K562 (cell line): Measurements from ENCODE around the gene ZFAND6. TPM values are rescaled to one million over a fixed set of nuclear protein-coding genes. Genes with fewer than 3 reads are reported as not detected.
A peak's percentile ranks its signal among the peaks of the same experiment; 100 is the strongest.

ENCODE experiments used
- ARID1B ChIP-seq: fragments of 450-650 bp; IDR thresholded peaks from 2 replicates; pipeline ENCODE4 v1.6.1; 2016; ENCODE audit warnings: antibody characterized with exemption, mild to moderate bottlenecking, inconsistent platforms
- CBFA2T2 ChIP-seq: fragments of 450-650 bp; conservative IDR thresholded peaks from 2 replicates; pipeline ENCODE4 v1.6.1; 2017; ENCODE audit warnings: mild to moderate bottlenecking
- CBX3 ChIP-seq, 2 experiments: IDR thresholded peaks; 1 replicate in 1 of 2; 2 replicates in 1 of 2; pipeline ENCODE4 v1.6.1; 2012; ENCODE audit warnings: inconsistent platforms in 2 of 2, low read length in 2 of 2, borderline replicate concordance in 1 of 2, control low read depth in 1 of 2
- ESRRA ChIP-seq: fragments of 450-650 bp; IDR thresholded peaks from 2 replicates; pipeline ENCODE4 v1.6.1; 2014; ENCODE audit warnings: low read depth, mild to moderate bottlenecking, moderate library complexity, borderline replicate concordance
- FOXA1 ChIP-seq: fragments of 450-650 bp; IDR thresholded peaks from 2 replicates; pipeline ENCODE4 v1.6.1; 2016; ENCODE audit warnings: mild to moderate bottlenecking, borderline replicate concordance
- KDM1A ChIP-seq, 2 experiments: fragments of 450-650 bp; IDR thresholded peaks; 2 replicates each; pipeline ENCODE4 v1.6.1; 2016; ENCODE audit warnings: mild to moderate bottlenecking in 2 of 2
- KHSRP ChIP-seq: fragments of 450-650 bp; IDR thresholded peaks from 2 replicates; pipeline ENCODE4 v1.6.1; 2017
- MEIS2 ChIP-seq: fragments of 450-650 bp; IDR thresholded peaks from 2 replicates; pipeline ENCODE4 v1.6.1; 2014; ENCODE audit warnings: mild to moderate bottlenecking; ENCODE audit not compliant: partially characterized antibody
- PML ChIP-seq: IDR thresholded peaks from 2 replicates; pipeline ENCODE4 v1.6.1; 2012; ENCODE audit warnings: low read length, inconsistent platforms
- TAL1 ChIP-seq: fragments of 450-650 bp; IDR thresholded peaks from 2 replicates; pipeline ENCODE4 v1.6.1; 2016; ENCODE audit warnings: mild to moderate bottlenecking
- TFAM ChIP-seq: fragments of 250-450 bp; sonication (Bioruptor Pico); conservative IDR thresholded peaks from 2 replicates; pipeline ENCODE4 v1.5.0; 2021; ENCODE audit warnings: mild to moderate bottlenecking, moderate library complexity
- YBX1 ChIP-seq: fragments of 450-650 bp; IDR thresholded peaks from 2 replicates; pipeline ENCODE4 v1.7.1; 2016; ENCODE audit warnings: mild to moderate bottlenecking
- ZEB2 ChIP-seq: fragments of 450-650 bp; IDR thresholded peaks from 2 replicates; pipeline ENCODE4 v1.6.1; 2016
- ZNF124 ChIP-seq: sonication (generic); formaldehyde crosslinking; IDR thresholded peaks from 2 replicates; pipeline ENCODE4 v1.8.1; 2022; ENCODE audit warnings: missing genetic modification reagents
- ZNF274 ChIP-seq: IDR thresholded peaks from 2 replicates; pipeline ENCODE4 v1.6.1; 2011; ENCODE audit warnings: low read depth, mild to moderate bottlenecking, low read length, moderate library complexity, borderline replicate concordance
- ZSCAN29 ChIP-seq: fragments of 450-650 bp; IDR thresholded peaks from 2 replicates; pipeline ENCODE4 v1.6.1; 2017
- polyA plus RNA-seq, 8 experiments: library from polyadenylated mRNA; depleted of rRNA in 4 of 8; stranded (reverse) in 5 of 8; unstranded in 3 of 8; fragments of >200 nt; fragmentation: Nextera tagmentation in 2 of 8; fragmentation: Illumina TruSeq in 1 of 8; extraction: Ambion mirVana in 2 of 8; extraction: Trizol in 1 of 8; gene quantifications; 2 replicates each; pipeline versions ENCODE4 v1.2.1 to v1.2.3, GENCODE V29; 2011 to 2014; ENCODE audit warnings: inconsistent platforms in 1 of 8, missing spikeins in 1 of 8
- total RNA-seq, 7 experiments: library from RNA; depleted of rRNA in 6 of 7; stranded (reverse); fragments of >200 nt in 6 of 7; fragmentation: Illumina TruSeq in 2 of 7; extraction: Trizol in 2 of 7; gene quantifications; 2 replicates each; pipeline versions ENCODE4 v1.2.1 to v1.2.3, GENCODE V29; 2011 to 2021; ENCODE audit warnings: low replicate concordance in 1 of 7
- TF ChIP-seq, protein P1 (sequence below), 2 experiments: fragments of 450-650 bp; IDR thresholded peaks; 2 replicates each; pipeline ENCODE4 v1.6.1; 2016; ENCODE audit warnings: mild to moderate bottlenecking in 2 of 2, borderline replicate concordance in 1 of 2, low read depth in 1 of 2, moderate library complexity in 1 of 2
- TF ChIP-seq, protein P2 (sequence below), 2 experiments: IDR thresholded peaks in 1 of 2; conservative IDR thresholded peaks in 1 of 2; 2 replicates each; pipeline ENCODE4 v1.6.1; 2016; ENCODE audit warnings: low read depth in 2 of 2, mild to moderate bottlenecking in 1 of 2, missing compliant biosample characterization in 1 of 2, missing genetic modification characterization in 1 of 2, moderate library complexity in 1 of 2
- TF ChIP-seq, protein P3 (sequence below): sonication (generic); IDR thresholded peaks from 2 replicates; pipeline ENCODE4 v1.6.1; 2016

The ZFAND6 gene
- total and polyA plus RNA-seq, 9 of the 15 experiments (the other 6 are each of a cell fraction or from before 2014, with no cell fraction given), result 53.9 to 206 (median 88.9) TPM

DNA sequence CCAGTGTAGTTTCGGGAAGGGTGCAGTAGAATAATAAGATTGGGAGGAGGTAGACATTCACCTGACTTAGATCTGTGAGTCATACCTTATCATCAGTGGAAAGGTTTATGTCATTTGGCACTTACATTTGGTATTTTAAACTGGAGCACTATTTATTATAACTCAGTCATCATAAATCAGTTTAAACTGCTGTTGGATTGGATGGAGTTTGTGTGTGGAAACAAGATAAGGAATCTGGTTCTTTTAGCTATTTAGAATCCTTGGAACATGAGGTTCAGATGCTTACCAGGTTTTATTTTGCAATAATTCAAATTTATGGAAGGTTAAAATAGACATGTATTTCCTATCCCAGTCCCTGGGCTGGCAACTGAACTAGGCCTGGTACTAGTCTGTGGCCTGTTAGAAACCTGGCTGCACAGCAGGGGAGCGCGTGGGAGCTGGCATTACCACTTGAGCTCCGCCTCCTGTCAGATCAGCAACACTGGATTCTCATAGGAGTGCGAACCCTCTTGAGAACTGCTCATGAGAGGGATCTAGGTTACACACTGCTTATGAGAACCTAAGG lies 34.5 kb downstream of the ZFAND6 start (continued):
- TF ChIP-seq MEIS2 (peak; percentile 93), FOXA1 (no peak), TAL1 (peak; percentile 43), ARID1B (peak; percentile 80), CBX3 (IDR thresholded peaks at IDR 0.05; ENCODE audit: borderline replicate concordance in 1 of 2, low read length in 2 of 2) (no peak), PML (0 out of 2 replicates have a peak, but pooled peaks have one; percentile 27), ZNF274 (no peak), ZEB2 (peak; percentile 21; the same call in 1 of the 2 replicates), CBFA2T2 (peak; percentile 45), YBX1 (no peak), ZNF124 (CRISPR knock-in tag) (no peak), KDM1A (IDR thresholded peaks at IDR 0.05) (peak; percentile 88 to 91), KHSRP (no peak), ESRRA (no peak), TFAM (CRISPR knock-in tag) (no peak), ZSCAN29 (no peak)
- TF ChIP-seq, protein P1, sequence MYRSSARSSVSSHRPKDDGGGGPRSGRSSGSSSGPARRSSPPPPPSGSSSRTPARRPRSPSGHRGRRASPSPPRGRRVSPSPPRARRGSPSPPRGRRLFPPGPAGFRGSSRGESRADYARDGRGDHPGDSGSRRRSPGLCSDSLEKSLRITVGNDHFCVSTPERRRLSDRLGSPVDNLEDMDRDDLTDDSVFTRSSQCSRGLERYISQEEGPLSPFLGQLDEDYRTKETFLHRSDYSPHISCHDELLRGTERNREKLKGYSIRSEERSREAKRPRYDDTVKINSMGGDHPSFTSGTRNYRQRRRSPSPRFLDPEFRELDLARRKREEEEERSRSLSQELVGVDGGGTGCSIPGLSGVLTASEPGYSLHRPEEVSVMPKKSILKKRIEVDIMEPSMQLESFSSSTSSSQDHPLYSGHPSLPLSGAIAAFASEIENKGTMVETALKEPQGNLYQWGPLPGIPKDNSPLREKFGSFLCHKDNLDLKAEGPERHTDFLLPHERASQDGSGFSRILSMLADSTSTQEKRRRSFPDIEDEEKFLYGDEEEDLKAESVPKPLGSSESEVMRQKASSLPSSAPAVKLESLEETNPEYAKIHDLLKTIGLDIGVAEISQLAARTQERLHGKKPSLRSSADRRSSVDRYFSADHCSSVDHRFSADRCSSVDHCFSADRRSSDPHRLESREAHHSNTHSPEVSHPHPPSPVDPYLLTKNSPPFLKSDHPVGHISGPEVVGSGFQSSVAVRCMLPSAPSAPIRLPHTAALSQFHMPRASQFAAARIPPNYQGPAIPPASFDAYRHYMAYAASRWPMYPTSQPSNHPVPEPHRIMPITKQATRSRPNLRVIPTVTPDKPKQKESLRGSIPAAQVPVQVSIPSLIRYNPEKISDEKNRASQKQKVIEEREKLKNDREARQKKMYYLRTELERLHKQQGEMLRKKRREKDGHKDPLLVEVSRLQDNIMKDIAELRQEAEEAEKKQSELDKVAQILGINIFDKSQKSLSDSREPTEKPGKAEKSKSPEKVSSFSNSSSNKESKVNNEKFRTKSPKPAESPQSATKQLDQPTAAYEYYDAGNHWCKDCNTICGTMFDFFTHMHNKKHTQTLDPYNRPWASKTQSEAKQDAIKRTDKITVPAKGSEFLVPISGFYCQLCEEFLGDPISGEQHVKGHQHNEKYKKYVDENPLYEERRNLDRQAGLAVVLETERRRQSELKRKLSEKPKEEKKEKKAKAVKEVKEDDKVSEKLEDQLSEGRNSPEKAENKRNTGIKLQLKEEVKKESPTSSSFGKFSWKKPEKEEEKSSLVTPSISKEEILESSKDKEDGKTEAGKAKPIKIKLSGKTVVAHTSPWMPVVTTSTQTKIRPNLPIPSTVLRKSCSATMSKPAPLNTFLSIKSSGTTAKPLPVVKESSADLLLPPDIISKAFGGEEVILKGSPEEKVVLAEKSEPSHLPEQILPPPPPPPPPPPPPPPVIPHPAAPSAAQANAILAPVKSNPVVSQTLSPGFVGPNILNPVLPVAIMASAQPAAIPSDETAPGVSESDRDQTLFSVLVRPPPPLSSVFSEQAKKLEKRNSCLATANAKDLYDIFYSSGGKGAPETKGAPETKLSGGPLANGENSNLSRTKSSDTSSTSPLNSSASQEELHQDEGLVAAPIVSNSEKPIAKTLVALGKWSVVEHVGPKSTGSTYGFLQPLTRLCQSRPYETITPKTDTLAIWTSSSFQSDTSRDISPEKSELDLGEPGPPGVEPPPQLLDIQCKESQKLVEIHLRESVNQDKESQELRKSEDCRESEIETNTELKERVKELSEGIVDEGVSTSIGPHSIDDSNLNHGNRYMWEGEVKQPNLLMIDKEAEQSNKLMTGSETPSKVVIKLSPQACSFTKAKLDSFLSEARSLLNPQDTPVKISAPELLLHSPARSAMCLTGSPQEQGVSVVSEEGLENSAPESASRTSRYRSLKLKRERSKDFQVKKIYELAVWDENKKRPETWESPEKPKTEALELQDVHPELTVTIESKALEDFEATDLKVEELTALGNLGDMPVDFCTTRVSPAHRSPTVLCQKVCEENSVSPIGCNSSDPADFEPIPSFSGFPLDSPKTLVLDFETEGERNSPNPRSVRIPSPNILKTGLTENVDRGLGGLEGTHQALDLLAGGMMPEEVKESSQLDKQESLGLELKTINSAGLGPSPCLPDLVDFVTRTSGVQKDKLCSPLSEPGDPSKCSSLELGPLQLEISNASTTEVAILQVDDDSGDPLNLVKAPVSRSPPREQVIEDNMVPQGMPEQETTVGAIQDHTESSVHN (IDR thresholded peaks at IDR 0.05; ENCODE audit: borderline replicate concordance in 1 of 2, low read depth in 1 of 2), result no peak
- TF ChIP-seq, protein P2, sequence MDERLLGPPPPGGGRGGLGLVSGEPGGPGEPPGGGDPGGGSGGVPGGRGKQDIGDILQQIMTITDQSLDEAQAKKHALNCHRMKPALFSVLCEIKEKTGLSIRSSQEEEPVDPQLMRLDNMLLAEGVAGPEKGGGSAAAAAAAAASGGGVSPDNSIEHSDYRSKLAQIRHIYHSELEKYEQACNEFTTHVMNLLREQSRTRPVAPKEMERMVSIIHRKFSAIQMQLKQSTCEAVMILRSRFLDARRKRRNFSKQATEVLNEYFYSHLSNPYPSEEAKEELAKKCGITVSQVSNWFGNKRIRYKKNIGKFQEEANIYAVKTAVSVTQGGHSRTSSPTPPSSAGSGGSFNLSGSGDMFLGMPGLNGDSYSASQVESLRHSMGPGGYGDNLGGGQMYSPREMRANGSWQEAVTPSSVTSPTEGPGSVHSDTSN (CRISPR knock-in tag; IDR thresholded peaks at IDR 0.05; ENCODE audit: low read depth), result no peak
- TF ChIP-seq, protein P2 (tag; conservative IDR thresholded peaks at IDR 0.05; ENCODE audit: low read depth), result peak; percentile 85
- TF ChIP-seq, protein P3, sequence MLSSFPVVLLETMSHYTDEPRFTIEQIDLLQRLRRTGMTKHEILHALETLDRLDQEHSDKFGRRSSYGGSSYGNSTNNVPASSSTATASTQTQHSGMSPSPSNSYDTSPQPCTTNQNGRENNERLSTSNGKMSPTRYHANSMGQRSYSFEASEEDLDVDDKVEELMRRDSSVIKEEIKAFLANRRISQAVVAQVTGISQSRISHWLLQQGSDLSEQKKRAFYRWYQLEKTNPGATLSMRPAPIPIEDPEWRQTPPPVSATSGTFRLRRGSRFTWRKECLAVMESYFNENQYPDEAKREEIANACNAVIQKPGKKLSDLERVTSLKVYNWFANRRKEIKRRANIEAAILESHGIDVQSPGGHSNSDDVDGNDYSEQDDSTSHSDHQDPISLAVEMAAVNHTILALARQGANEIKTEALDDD, result peak; percentile 93
